K562 (cell line): Measurements from ENCODE around the gene CYTH1. TPM values are rescaled to one million over a fixed set of nuclear protein-coding genes. Genes with fewer than 3 reads are reported as not detected.

ENCODE experiments used
- ATAC-seq: fragments of 200-7000 bp; cut with Tn5 transposase; 3 replicates; pipeline ENCODE4 v1.9.1; 2020; ENCODE audit warnings: moderate library complexity
- BruUV-seq: library from RNA; stranded (reverse); fragments of 400-500 nt; replicated peaks from 2 replicates; lab custom pipeline; 2021; lab: Mats Ljungman, UMichigan
- CTCF ChIA-PET: fragments of 300-600 bp; formaldehyde crosslinking; extraction: SDS; loops from one replicate; lab custom pipeline; 2021; ENCODE audit warnings: low intra/inter-chr PET ratio; lab: Yijun Ruan, JAX
- POLR2A ChIA-PET: fragments of 300-600, 350-650 bp; sonication (Branson Sonifier 250); formaldehyde crosslinking; extraction: SDS; loops from one replicate; lab custom pipeline; 2021; ENCODE audit warnings: antibody characterized with exemption, inconsistent platforms; lab: Yijun Ruan, JAX
- DNase-seq, 4 experiments: peaks; one replicate each; pipeline versions ENCODE4 v3.0.0 to v3.0.0-alpha.2; 2011 to 2018; ENCODE audit warnings: low spot score in 3 of 4, mixed read lengths in 3 of 4; ENCODE audit errors: extremely low read depth in 1 of 4
- FAIRE-seq: peaks from 2 replicates; lab custom pipeline; 2011; peaks lifted over from hg19 to GRCh38; lab: Jason Lieb, UNC
- H2AFZ ChIP-seq: 2 replicates; pipeline ENCODE4 v1.6.0; 2011; ENCODE audit warnings: low read depth, low read length, control low read depth, inconsistent platforms
- H3K27ac ChIP-seq: fragments of 200-600 bp; 3 replicates; pipeline ENCODE4 v1.8.0; 2011; ENCODE audit warnings: low read depth, mild to moderate bottlenecking, control low read depth, inconsistent platforms, low read length, moderate library complexity, mixed read lengths; ENCODE audit errors: extremely low read depth
- H3K27me3 ChIP-seq, 2 experiments: fragments of 300-600 bp in 1 of 2; 2 replicates in 1 of 2; 3 replicates in 1 of 2; pipeline versions ENCODE4 v1.6.0 to v1.8.0; 2011; ENCODE audit warnings: inconsistent platforms in 2 of 2, low read length in 2 of 2, mild to moderate bottlenecking in 1 of 2, mixed read lengths in 1 of 2, moderate library complexity in 1 of 2; ENCODE audit not compliant: control insufficient read depth in 2 of 2, insufficient read depth in 2 of 2
- H3K36me3 ChIP-seq: fragments of 300-600 bp; 3 replicates; pipeline ENCODE4 v1.8.0; 2011; ENCODE audit warnings: mild to moderate bottlenecking, low read length, inconsistent platforms; ENCODE audit not compliant: control insufficient read depth, insufficient read depth
- H3K4me1 ChIP-seq, 2 experiments: fragments of 200-600 bp in 1 of 2; replicated peaks in 1 of 2; 2 replicates in 1 of 2; 3 replicates in 1 of 2; pipeline versions ENCODE4 v1.5.1 to v1.8.0; 2011; ENCODE audit warnings: inconsistent platforms in 2 of 2, low read length in 2 of 2, mild to moderate bottlenecking in 1 of 2, mixed read lengths in 1 of 2, moderate library complexity in 1 of 2; ENCODE audit not compliant: control insufficient read depth in 2 of 2, insufficient read depth in 2 of 2
- H3K4me2 ChIP-seq: 2 replicates; pipeline ENCODE4 v1.6.1; 2011; ENCODE audit warnings: low read length, control low read depth, inconsistent platforms, mixed read lengths; ENCODE audit not compliant: insufficient read depth
- H3K4me3 ChIP-seq: fragments of 200-600 bp; sonication (generic), shearing (Covaris generic); 2 replicates; pipeline ENCODE4 v1.5.1; 2016; ENCODE audit warnings: control low read depth, inconsistent platforms
- H3K79me2 ChIP-seq: fragments of 200-600 bp; 3 replicates; pipeline ENCODE4 v1.8.0; 2011; ENCODE audit warnings: low read length, inconsistent platforms; ENCODE audit not compliant: control insufficient read depth, insufficient read depth
- H3K9ac ChIP-seq, 2 experiments: 2 replicates each; pipeline versions ENCODE4 v1.6.0 to v1.6.1; 2011; ENCODE audit warnings: low read depth in 2 of 2, low read length in 2 of 2, control low read depth in 1 of 2, inconsistent platforms in 1 of 2, mild to moderate bottlenecking in 1 of 2, mixed read lengths in 1 of 2; ENCODE audit not compliant: insufficient read depth in 1 of 2
- H3K9me1 ChIP-seq: one replicate; pipeline ENCODE4 v1.6.0; 2011; ENCODE audit warnings: inconsistent platforms, mild to moderate bottlenecking, low read length, moderate library complexity; ENCODE audit not compliant: control insufficient read depth, insufficient read depth
- H3K9me3 ChIP-seq: replicated peaks from 2 replicates; pipeline ENCODE4 v1.5.1; 2011; ENCODE audit warnings: low read depth, low read length, inconsistent platforms; ENCODE audit not compliant: control insufficient read depth, insufficient read depth
- H4K20me1 ChIP-seq: replicated peaks from 2 replicates; pipeline ENCODE4 v1.6.1; 2011; ENCODE audit warnings: low read length, inconsistent platforms, mixed read lengths; ENCODE audit not compliant: control insufficient read depth, insufficient read depth
- ATF1 ChIP-seq, 2 experiments: fragments of 450-650 bp in 1 of 2; IDR thresholded peaks; 2 replicates each; pipeline ENCODE4 v1.6.1; 2016; ENCODE audit warnings: missing compliant biosample characterization in 1 of 2, missing genetic modification characterization in 1 of 2
- ATF6 ChIP-seq: sonication (generic); formaldehyde crosslinking; IDR thresholded peaks from 2 replicates; pipeline ENCODE4 v1.4.0; 2020; ENCODE audit warnings: mild to moderate bottlenecking, missing genetic modification reagents
- BRCA1 ChIP-seq, 2 experiments: fragments of 450-650 bp in 1 of 2; sonication (generic) in 1 of 2; formaldehyde crosslinking in 1 of 2; IDR thresholded peaks; 2 replicates each; pipeline versions ENCODE4 v1.5.0 to v1.6.1; 2017 to 2020; ENCODE audit warnings: mild to moderate bottlenecking in 1 of 2, missing genetic modification reagents in 1 of 2
- DACH1 ChIP-seq: fragments of 450-650 bp; IDR thresholded peaks from 2 replicates; pipeline ENCODE4 v1.6.1; 2018; ENCODE audit not compliant: partially characterized antibody
- ELK3 ChIP-seq: fragments of 450-650 bp; formaldehyde crosslinking; IDR thresholded peaks from 2 replicates; pipeline ENCODE4 v1.4.0; 2020; ENCODE audit warnings: mild to moderate bottlenecking
- EWSR1 ChIP-seq: fragments of 450-650 bp; IDR thresholded peaks from 2 replicates; pipeline ENCODE4 v1.6.1; 2018; ENCODE audit warnings: borderline replicate concordance, mild to moderate bottlenecking, low read depth, moderate library complexity; ENCODE audit not compliant: partially characterized antibody
- FOXK2 ChIP-seq, 2 experiments: fragments of 450-650 bp; IDR thresholded peaks in 1 of 2; conservative IDR thresholded peaks in 1 of 2; 2 replicates each; pipeline ENCODE4 v1.6.1; 2016; ENCODE audit warnings: low read depth in 2 of 2, mild to moderate bottlenecking in 1 of 2
- GABPA ChIP-seq: fragments of 200-800 bp; sonication (Bioruptor generic); conservative IDR thresholded peaks from 2 replicates; pipeline ENCODE4 v1.6.1; 2016; ENCODE audit warnings: low read depth, missing genetic modification characterization, missing compliant biosample characterization
- MAFK ChIP-seq: IDR thresholded peaks from 2 replicates; pipeline ENCODE4 v1.6.1; 2011; ENCODE audit warnings: low read length, improper control_type of control experiment
- MCM2 ChIP-seq: fragments of 450-650 bp; IDR thresholded peaks from 2 replicates; pipeline ENCODE4 v1.6.1; 2017; ENCODE audit warnings: low read depth, mild to moderate bottlenecking
- NFATC3 ChIP-seq: fragments of 450-650 bp; IDR thresholded peaks from 2 replicates; pipeline ENCODE4 v1.6.1; 2017; ENCODE audit warnings: mild to moderate bottlenecking
- NR1H2 ChIP-seq: sonication (generic); formaldehyde crosslinking; IDR thresholded peaks from 2 replicates; pipeline ENCODE4 v1.4.0; 2020; ENCODE audit warnings: mild to moderate bottlenecking, missing genetic modification reagents
- SOX6 ChIP-seq: fragments of 450-650 bp; IDR thresholded peaks from 2 replicates; pipeline ENCODE4 v1.6.1; 2014; ENCODE audit warnings: mild to moderate bottlenecking
- SUPT5H ChIP-seq: fragments of 450-650 bp; IDR thresholded peaks from 2 replicates; pipeline ENCODE4 v1.6.1; 2016
- ZNF174 ChIP-seq: fragments of 250-450 bp; sonication (Bioruptor Pico); IDR thresholded peaks from 2 replicates; pipeline ENCODE4 v1.4.0; 2020; ENCODE audit warnings: mild to moderate bottlenecking
- ZNF512 ChIP-seq: IDR thresholded peaks from 2 replicates; pipeline ENCODE4 v1.6.1; 2016; ENCODE audit warnings: missing genetic modification characterization, missing compliant biosample characterization
- WGBS: fragments of 100-300 bp; shearing (Covaris generic); methylation state at CpG from one replicate; pipeline ENCODE4 v1.1.6; 2016; ENCODE audit warnings: low coverage, mixed read lengths; ENCODE audit not compliant: insufficient coverage; ENCODE audit errors: missing lambda C conversion rate; 5-methylcytosine and 5-hydroxymethylcytosine counted together
- in situ Hi-C: fragments of 300-500 bp; cut with MboI; formaldehyde crosslinking; loops from 4 replicates; pipeline ENCODE4 v1.15.0; 2018; ENCODE audit warnings: inconsistent platforms, mixed read lengths
- intact Hi-C: fragments of 100-400 bp; cut with micrococcal nuclease; formaldehyde crosslinking; loops from 2 replicates; pipeline ENCODE4 v1.14.2; 2022
- polyA plus RNA-seq, 8 experiments: library from polyadenylated mRNA; depleted of rRNA in 4 of 8; stranded (reverse) in 5 of 8; unstranded in 3 of 8; fragments of >200 nt; fragmentation: Nextera tagmentation in 2 of 8; fragmentation: Illumina TruSeq in 1 of 8; extraction: Ambion mirVana in 2 of 8; extraction: Trizol in 1 of 8; gene quantifications; 2 replicates each; pipeline versions ENCODE4 v1.2.1 to v1.2.3, GENCODE V29; 2011 to 2014; ENCODE audit warnings: inconsistent platforms in 1 of 8, missing spikeins in 1 of 8
- total RNA-seq, 7 experiments: library from RNA; depleted of rRNA in 6 of 7; stranded (reverse); fragments of >200 nt in 6 of 7; fragmentation: Illumina TruSeq in 2 of 7; extraction: Trizol in 2 of 7; gene quantifications; 2 replicates each; pipeline versions ENCODE4 v1.2.1 to v1.2.3, GENCODE V29; 2011 to 2021; ENCODE audit warnings: low replicate concordance in 1 of 7

Gene CYTH1
- total and polyA plus RNA-seq, 9 of the 15 experiments (the other 6 are each of a cell fraction or from before 2014, with no cell fraction given), result 0.52 to 27.7 (median 16.8) TPM

GRCh38 chr17:78804777-78805176 lies 22.7 kb upstream of the CYTH1 start:
- 95% methylated on average over 11 of the region's 11 CpGs for WGBS
- Histone ChIP-seq H3K27me3 (no peaks in the 10 kb centered on the region), H3K4me2 (no peak overlapping the region), H3K9me3 (no peaks in the 10 kb centered on the region), H3K4me3 (no peak overlapping the region), H2AFZ (no peak overlapping the region), H3K9ac (no peak overlapping the region), H3K4me1 (no peaks in the 10 kb centered on the region; a peak in 1 of 5 replicates), H3K9me1 (no peaks in the 10 kb centered on the region), H4K20me1 (no peaks in the 10 kb centered on the region), H3K36me3 (peaks cover 91% of the 10 kb centered on the region), H3K27ac (no peak overlapping the region), H3K79me2 (no peaks in the 10 kb centered on the region)
- ATAC-seq (no peak), FAIRE-seq (peak; percentile 11), DNase-seq (no peak)
- BruUV-seq, result no TSS peak
- intact Hi-C loops, result no loop called here
- ChIA-PET POLR2A (interaction anchor here (3.3 kb wide), 1 partner anchor 20 kb away, joined by 16 read pairs; no protein-coding TSS in a partner anchor), CTCF (no interaction called here)
- in situ Hi-C loops, result no loop called here
- TF ChIP-seq DACH1 (no peak), ATF1 (CRISPR knock-in tag; IDR thresholded peaks at IDR 0.05) (no peak), ATF1 (tag; IDR thresholded peaks at IDR 0.05) (no peak), EWSR1 (no peak), GABPA (tag) (no peak), NR1H2 (CRISPR knock-in tag) (no peak), MAFK (no peak), BRCA1 (IDR thresholded peaks at IDR 0.05) (no peak), BRCA1 (CRISPR knock-in tag; IDR thresholded peaks at IDR 0.05) (no peak), ZNF174 (no peak), SOX6 (no peak), SUPT5H (no peak), MCM2 (no peak), ATF6 (CRISPR knock-in tag) (no peak), NFATC3 (no peak), ELK3 (CRISPR knock-in tag) (no peak), ZNF512 (no peak), FOXK2 (conservative IDR thresholded peaks at IDR 0.05 in 1 of 2, IDR thresholded peaks at IDR 0.05 in 1 of 2; ENCODE audit: low read depth in 2 of 2) (no peak)
